ENCODE data around the gene ATRAID.
"Not testable (repeated sequence)": the region's sequence is repeated elsewhere in the genome, so short reads cannot be mapped to it uniquely, and the experiment has no call there.

Gene ATRAID

DNA sequence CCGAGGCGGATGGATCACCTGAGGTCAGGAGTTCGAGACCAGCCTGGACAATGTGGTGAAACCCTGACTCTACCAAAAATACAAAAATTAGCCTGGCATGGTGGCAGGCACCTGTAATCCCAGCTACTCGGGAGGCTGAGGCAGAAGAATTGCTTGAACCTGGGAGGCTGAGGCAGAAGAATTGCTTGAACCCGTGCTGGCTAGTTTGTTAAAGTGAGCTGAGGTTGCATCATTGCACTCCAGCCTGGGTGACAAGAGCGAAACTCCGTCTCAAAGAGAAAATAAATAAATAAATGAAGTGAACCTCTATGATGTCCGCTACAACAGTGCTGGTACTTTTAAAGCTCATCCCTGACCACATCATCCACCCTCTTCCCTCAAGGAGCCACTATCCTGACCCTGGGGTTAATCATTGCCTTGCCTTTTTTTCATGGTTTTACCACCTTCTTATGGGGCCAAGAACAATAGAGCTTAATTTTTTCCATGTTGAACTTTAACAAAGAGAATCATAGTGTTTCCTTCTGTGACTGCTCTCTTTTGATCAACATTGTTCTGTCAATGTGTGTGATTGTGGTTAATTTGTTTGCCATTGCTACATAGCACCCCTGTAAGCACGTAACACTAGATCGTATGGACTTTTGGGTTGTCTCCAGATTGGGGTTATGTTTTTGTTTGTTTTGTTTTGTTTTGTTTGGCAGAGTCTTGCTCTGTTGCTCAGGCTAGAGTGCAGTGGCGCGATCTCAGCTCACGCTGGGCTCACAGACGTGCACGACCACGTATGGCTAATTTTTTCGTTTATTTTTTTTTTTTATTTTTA lies 17.1 kb upstream of the ATRAID start:
- no peak for DNase-seq

DNA sequence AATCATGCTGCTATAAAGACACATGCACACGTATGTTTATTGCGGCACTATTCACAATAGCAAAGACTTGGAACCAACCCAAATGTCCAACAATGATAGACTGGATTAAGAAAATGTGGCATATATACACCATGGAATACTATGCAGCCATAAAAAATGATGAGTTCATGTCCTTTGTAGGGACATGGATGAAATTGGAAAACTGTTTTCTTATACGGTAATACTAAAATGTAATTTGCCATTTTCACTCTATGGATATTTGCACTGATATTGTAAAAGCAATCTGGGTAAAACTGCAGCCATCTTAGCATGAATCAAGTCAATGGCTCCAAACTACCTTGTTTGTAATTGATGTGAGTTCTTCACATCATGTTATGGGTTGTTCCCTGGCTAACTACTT lies 16.0 kb upstream of the ATRAID start:
- DNase-seq: not testable (repeated sequence)

DNA sequence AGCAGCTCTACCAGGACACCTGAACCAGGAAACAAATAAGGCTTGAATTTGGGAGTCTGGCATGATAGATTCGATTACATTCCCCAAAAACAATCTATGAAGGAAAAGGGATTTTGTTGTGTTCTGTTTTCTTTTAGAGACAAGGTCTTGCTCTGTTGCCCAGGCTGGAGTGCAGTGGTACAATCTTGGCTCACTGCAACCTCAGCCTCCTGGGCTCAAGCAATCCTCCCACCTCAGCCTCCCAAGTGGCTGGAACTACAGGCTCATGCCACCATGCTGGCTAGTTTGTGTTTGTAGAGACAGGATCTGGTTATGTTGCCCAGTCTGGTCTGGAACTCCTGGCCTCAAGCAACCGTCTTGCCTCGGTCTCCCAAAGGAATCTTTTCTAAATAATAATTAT lies 13.8 kb upstream of the ATRAID start:
- not testable (repeated sequence) for DNase-seq

DNA sequence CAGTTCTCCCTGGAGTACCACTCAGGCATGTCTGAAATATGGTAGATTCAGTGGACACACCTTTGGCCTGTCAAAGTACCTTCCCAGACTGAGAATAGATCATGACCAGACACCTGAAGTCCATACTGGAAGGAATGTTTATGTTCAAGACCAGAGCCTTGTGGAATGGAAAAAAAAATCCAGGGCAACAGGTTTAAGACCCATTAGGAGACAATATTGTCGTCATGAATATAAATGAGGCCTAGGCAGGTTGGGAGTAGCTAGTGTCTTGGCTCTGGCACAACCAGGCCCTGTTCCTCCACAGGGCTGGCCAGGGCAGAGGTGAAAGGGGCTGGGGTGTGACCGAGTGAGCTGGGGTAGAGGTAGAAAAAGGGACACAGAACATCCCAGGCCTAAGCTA lies 13.2 kb upstream of the ATRAID start:
- no peak for DNase-seq

DNA sequence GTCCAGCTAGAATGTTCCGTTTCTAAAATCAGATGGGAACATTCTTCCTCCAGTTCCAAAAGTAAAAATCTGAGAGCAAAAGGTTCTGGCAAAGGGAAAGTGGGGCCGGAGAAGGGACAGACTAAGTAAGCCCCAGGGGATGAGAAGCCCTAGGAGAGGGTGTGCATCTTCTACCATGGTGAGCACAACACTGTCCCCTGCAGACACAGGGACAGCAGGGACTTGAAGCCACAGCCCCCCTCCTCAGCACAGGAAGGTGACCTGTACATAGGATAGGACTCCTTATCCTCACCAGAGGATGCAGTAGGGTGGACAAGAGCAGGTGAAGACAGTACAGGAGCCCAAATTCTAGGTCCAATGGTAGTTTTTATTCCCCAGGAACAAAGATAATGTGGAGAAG lies 12.6 kb upstream of the ATRAID start:
- no peak for DNase-seq

DNA sequence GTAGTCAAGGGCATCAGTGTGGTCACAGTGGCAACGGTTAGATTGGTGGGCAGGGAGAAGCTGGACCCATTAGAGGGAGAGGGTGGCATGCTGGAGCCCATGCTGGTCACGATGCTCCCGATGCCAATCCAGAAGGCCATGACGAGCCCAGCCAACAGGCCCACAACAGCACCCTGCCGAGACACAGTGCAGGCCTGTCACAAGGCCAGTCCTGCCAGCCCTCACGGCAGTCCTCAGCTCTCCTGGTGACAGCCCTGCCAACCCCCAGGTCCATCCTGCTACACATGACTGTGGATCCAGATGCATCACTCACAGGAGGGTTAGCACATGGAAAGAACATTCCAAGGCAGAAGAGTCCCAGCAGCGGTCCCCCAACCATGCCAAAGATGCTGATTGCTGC lies 10.2 kb upstream of the ATRAID start:
- DNase-seq: no peak

DNA sequence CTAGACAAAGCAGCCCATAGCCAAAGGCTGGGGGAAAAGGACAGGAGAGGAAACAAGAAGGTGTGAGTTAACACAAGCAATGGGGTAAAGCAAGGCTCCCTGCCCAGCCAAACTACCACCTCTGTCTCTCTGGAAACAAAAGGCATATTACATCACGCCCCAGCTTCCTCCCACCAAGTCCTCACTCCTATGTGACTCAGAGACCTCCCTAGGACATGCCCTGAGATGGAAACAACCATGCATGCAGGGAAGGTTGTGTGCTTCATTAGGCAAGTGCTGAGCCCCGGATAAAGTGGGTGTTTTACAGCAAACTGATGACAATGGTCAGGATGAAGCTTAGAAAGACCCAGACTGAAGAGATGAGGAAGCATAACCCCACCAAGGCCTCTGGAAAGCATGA lies 9.0 kb upstream of the ATRAID start:
- DNase-seq: no peak

DNA sequence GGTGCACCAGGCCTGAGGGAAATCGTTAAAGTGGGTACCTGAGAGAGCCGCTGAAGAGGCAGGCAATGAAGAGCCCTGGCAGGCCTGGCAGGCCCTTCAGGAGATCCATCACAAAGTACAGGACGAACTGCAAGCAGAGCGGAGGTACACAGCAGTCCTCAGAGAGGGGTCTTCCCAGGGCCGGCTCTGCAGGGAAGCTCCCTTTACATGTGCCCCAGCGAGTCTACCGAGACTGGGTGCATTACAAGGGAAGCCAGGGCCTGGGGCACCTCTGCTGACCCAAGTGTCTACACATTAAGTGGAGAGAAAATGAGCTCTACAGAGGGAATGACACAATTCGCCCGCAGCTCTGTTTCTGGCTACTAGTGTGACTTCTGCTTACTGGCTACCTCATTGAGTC lies 8.1 kb upstream of the ATRAID start:
- DNase-seq: no peak

DNA sequence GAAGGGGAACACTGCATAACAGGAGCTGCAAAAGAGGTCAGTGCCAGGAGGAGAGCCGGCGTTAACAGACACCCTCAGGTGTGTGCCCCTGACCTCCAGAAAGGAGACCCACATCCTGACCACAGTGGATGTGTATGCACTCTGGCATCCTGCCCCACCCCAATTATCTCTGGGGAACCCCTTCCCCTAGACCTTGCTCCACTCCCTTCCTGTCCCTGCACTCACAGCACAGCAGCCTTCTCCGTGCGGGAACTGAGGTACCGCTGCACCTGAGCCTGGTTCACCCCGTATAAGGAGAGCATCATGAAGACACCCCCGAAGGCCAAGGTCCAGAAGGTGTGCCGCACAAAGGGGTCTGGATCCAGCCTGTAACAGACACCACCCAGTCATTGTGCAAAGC lies 7.3 kb upstream of the ATRAID start:
- no peak for DNase-seq

DNA sequence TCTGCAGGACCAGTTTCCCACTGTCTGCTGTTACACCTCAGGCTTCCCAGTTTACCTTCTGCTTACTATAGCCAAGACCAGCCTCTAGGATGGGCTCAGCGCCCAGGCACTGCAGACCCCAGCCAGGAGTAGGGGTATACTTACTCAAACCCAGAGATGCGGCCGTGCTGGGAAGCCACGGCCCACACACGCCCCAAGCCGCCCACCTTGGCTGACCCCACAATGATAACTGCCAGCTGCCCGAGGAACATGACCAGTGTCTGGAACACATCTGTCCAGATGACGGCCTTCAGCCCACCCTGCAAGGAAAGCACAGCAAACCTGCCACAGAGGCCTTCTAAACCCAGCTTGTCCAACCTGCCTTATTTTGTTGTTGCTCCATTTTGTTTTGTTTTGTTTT lies 6.6 kb upstream of the ATRAID start:
- no peak for DNase-seq

DNA sequence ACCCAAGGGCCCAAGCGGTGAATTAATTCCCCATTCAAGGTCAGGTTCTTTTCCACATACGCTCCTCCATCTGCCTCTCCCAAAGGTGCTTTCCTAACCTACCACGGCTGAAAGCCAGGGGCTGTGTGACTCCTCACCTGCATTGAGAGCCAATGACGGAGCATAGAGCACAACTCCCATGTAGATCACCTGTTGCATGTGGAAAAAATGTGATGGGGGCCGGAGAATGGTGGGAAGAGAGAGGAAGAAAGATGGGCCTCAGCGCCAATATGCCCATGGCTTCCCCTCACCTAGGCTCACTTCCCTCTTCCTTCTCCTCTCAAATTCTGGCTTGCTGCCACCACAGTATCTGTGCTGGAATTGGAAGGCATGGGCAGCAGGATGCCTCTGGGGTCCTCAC lies 5.5 kb upstream of the ATRAID start:
- DNase-seq: no peak

DNA sequence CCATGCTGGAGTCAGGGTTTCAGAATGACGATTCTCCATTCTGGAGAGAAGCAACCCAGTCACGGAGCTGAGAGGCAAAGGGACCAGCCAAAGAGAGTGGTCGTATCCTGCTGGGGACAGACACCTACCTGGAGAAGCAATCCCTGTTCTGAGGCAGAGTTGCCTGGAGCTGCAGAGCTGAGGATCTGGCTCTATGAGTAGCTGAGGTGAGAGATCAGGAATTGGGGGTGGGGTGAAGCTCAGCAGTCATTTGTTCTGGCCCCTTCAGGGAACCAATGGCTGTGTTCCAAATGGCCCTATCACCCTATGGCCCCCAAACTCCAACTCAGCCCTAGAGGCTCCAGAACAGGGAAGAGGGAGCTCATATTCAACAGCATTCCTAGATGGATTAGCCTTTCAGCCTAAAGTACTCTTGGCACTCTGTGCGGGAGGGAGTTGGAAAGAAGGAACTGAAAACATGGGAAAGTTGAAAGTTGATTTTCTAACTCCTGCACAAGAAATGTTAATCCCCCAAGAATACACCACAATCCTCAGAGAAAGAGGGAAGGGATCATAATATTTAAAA lies 3.3 kb upstream of the ATRAID start:
- no peak for DNase-seq

DNA sequence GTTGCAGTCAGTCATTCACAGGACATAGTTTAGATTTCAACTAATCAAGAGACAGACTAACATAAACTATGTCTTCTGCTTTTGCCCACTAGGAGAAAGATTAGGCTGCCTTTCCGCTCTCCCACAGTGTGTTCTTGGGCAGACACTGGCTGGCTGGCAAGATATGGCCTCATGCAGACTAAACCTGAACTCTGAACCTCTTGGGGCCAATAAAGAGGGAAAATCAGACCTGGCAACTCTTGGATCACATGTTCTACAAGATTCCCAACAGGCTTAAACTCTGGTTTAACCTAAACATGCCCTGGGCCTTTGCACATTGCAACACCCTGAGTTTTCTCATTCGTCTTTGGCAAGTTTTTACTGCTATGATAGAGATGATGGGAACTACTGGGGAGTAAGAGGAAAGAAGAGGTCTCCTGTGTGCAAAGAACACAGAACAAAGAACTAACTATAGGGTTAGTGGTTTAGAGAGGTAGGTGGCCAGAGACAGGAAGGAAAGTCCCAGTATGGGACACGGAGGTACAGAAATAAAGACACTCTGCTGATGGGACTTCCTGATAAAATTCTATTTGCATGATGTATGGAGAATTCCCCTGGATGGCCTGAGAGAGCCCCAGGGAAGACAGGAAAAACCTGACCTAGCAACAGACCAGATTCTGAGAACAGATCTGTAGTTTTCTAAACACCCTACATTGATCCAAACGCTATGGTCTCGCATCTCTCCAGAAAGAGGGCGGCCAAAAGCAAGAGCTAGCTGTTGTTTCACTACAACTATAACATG lies 2.0 kb upstream of the ATRAID start:
- no peak for DNase-seq

DNA sequence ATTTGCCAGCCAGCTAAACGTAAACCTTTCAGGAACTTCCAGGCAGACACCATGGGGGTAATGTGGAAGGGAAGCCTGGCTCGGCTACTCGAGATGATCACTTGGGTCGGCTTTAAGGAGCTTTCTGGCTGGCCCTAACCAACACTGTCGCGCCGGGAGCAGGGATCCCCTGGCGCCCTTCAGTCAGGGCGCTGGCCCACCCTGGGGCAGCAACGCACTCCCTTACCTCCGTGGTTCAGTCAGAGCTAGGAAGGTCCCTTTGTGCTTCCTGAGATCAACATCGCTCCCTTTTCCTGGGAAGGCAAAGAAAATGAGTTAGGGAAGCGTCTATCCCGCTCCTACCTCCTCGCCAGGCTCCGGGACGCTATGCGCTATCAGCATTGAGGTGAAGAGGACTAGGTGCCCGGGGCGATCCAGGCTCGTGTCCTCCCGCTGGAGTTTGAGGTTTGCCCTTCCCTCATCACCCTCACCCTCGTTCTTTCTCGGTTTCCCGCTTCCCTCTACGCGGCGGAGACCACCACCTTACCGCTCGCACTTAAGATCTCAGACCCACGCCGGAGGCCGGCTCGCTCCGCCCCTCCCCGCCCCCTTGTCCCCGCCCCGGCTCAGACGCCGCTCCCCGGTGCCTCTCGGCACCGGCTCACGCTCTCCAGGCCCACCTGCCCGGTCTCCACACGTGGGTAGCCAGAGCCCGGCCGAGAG lies 449 bp upstream of the ATRAID start:
- DNase-seq: no peak

DNA sequence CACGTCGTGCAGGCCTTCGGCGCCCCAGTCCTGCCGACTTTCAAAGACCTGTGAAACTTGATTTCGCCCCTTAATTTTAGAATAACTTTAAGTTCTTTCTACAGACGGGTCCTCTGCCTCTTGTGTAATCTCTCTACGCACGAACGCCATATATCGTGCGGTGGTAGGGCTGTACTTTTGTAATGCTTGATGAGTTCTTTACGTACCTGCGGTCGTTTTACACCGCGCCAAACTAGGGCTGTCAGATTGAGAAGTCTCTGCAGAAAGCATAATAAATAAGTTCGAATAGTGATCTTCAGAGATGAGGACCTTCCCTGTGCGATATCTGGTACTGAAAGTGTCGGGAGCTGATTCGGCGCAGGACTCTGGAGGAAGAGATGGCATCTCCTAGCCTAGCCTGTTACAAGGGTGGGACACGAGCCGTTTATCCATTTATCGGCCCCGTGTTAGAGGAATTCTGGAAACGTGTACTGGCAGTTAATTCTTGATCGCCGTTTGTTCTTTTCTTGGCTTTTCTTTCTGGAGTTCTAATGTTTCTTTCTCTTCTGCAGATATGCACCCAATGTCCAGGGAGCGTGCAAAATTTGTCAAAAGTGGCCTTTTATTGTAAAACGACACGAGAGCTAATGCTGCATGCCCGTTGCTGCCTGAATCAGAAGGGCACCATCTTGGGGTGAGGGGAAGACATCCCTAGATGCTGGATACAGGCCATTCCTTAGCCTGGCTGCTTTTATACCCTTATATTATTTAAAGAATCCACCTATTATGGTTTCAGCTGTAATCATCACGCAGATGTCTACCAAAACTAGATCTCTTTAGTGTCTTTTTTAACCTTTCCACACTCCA lies 1.0 kb downstream of the ATRAID start:
- no peak for DNase-seq

DNA sequence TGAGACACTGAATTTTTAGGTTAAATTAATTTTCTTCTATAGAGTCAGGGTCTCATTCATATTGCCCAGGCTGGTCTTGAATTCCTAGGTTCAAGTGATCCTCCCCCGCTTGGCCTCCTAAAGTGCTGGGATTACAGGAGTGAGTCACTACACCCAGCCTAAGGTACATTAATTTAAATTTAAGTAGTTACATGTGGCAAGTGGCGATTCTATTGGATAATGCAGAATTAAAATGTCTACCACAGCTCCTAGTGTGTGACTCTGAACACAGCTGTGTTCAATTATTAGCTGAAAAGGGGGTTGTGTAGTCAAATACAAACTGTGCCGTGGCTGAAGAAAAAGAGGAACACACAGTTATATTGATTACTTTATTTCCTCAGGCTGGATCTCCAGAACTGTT lies 3.1 kb downstream of the ATRAID start:
- no peak for DNase-seq

DNA sequence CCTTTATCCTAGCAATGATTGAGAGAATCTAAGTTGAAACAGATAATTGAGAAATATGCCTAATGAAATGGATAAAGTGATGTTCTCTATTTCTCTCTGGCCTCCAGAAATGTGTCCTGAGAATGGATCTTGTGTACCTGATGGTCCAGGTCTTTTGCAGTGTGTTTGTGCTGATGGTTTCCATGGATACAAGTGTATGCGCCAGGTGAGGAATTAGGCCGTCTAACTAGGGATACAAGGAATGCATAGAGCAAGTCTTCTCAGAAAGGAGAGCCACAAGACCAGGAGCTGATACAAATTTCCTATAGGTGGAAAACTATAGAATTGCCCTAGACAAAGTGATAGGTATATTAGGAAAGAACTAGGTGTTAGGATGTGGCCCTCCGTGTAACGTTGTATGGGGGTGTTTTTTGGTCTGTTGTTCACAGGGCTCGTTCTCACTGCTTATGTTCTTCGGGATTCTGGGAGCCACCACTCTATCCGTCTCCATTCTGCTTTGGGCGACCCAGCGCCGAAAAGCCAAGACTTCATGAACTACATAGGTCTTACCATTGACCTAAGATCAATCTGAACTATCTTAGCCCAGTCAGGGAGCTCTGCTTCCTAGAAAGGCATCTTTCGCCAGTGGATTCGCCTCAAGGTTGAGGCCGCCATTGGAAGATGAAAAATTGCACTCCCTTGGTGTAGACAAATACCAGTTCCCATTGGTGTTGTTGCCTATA lies 4.7 kb downstream of the ATRAID start:
- no peak for DNase-seq

DNA sequence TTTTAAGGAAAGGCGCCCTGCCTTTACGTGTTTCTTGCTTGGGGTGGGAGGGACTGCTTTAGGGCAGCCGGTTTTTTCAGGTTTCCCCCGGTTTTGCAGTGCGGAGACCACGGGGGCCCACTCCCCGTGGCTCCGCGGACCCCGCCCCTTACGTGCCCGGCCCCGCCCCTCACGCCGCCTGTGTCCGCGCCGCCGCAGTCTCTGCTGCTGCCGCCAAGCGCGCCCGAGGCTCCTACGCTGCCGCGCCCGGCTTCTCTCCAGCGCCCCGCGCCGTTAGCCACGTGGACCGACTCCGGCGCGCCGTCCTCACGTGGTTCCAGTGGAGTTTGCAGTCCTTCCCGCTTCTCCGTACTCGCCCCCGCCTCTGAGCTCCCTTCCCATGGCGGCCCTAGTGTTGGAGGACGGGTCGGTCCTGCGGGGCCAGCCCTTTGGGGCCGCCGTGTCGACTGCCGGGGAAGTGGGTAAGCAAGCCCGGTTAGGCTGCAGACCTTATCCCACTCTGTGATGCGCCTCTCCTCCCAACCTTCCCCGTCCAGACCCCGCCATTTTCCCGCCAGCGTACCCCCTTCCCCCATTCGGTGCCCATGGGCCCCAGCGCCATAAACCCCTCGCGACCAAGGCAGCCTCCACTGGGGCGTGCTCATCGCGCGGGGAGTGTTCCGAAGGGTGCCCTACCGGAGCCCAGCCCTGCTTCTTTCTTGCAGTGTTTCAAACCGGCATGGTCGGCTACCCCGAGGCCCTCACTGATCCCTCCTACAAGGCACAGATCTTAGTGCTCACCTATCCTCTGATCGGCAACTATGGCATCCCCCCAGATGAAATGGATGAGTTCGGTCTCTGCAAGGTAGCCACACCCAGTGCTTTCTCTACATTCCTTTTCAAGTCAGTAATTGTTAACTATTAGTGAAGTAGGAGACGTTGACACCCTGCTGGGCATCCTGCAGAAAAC lies 5.6 kb downstream of the ATRAID start, which contains the start of gene CAD:
TSS of gene CAD (plus strand) at position 197 of the 949 bp plus-strand sequence. CDS start at position 380, 183 bp downstream.
- DNase-seq: peak; percentile 83

DNA sequence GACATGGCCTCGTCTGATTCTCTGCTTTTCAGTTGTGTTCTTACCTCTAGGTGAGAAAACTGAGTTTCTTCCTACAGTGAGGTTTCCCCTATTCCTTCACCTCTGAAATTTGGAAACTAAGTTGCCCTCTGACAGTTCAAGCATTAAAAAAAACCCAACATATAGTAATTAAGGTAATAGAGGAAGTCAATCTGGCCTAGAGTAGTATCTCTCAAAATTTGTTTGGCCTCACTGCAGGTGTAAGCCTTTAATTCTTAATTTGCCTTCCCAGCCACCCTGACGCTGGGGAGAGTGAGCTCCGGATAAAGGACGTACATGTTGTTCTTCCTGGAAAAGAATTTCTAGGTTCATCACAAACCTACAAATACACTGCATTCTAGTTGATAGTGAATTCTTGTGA lies 6.8 kb downstream of the ATRAID start:
- DNase-seq: no peak

DNA sequence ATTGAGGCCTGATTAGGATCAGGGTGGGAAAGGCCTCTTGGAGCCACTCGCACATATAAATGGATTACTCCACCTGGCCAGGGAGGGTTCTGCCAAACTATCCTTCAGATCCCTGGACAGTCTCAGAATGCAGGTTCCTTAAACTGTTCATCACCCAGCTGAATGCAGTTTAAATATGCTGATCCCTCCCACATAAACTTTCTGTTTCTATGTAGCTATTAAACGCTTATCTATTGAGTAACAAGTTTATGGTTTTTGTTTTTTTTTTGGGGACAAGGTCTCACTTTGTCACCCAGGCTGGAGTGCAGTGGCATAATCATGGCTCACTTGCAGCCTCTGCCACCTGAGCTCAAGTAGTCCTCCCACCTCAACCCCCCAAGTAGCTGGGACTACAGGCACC lies 7.2 kb downstream of the ATRAID start:
- DNase-seq: no peak

DNA sequence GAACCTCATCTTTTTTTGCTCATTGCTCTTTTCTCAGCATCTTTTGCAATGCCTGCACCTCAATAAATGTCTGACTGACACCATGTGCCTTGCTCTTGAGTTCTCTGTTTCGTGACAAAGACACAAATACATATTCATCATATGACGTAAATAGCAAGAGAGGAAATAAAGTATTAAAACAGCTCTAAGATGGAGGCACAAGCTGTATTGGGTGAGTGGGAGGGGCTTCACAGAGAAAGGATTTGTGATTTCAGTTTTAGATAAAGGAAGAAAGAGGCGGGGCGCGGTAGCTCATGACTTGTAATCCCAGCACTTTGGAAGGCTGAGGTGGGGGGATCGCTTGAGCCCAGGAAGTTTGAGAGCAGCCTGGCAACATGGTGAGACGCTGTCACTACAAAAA lies 8.2 kb downstream of the ATRAID start:
- no peak for DNase-seq

Data from NCI-H1105 (cell line).